Measurements from ENCODE around the gene EPAS1.

The EPAS1 gene

DNA sequence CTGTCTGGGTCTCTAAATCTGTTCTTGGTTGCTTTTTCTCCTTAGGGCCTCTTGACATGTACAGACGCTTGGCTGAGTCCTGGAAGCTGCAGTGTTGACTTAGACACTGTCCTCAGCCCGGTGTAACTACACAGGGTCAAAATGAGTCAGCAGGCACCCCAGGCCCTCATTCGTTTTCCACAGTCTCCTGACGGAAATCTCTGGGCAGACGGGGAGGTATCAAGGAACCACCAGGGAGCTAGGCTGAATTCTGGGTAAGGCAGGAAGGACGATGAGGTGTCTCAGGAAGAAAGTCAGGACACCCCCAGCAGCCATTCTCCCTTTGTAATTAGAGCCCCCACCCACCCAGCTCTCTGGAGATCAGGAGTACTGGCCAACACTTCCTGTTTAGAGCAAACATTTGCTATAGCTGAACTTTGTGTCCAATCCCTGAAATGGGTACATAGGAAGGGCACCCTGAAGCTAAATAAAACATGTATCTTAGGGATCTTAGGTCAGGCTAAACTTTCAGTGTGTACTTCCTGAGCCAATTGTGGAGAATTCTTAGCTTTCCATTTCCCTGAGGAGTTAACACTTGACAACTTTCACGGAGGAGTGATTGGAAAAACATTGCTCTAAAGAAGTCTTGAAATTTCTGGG, 23.9 kb upstream of the EPAS1 start:
- in situ Hi-C loops (cut with MboI; ENCODE audit: low sequenced_read_pairs): no loop called here

DNA sequence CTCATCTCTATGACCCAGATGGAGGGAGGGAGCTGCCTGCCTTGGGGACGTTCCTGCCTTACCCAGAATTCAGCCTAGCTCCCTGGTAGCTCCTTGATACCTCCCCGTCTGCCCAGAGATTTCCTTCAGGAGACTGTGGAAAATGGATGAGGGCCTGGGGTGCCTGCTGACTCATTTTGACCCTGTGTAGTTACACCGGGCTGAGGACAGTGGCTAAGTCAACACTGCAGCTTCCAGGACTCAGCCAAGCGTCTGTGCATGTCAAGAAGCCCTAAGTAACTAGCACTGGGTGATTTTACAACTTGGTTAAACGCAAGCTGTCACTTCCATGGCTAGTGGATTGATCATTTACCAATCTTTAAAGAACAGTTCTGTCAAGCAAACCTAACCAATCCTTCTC, 23.3 kb upstream of the EPAS1 start:
- in situ Hi-C loops (cut with MboI; ENCODE audit: low sequenced_read_pairs): no loop called here

- in situ Hi-C loops (cut with MboI; ENCODE audit: low sequenced_read_pairs): no loop called here
These were observed 22.6 kb upstream of the EPAS1 start for GRCh38 chr2:46274586-46274985.

- in situ Hi-C loops (cut with MboI; ENCODE audit: low sequenced_read_pairs): no loop called here
These were observed 21.2 kb upstream of the EPAS1 start for GRCh38 chr2:46275995-46276394.

GRCh38 chr2:46276642-46277041, 20.6 kb upstream of the EPAS1 start:
- in situ Hi-C loops (cut with MboI; ENCODE audit: low sequenced_read_pairs): no loop called here

GRCh38 chr2:46277431-46278190, 19.6 kb upstream of the EPAS1 start:
- in situ Hi-C loops (cut with MboI; ENCODE audit: low sequenced_read_pairs): no loop called here

GRCh38 chr2:46278952-46279351, 18.3 kb upstream of the EPAS1 start:
- in situ Hi-C loops (cut with MboI; ENCODE audit: low sequenced_read_pairs): no loop called here

DNA sequence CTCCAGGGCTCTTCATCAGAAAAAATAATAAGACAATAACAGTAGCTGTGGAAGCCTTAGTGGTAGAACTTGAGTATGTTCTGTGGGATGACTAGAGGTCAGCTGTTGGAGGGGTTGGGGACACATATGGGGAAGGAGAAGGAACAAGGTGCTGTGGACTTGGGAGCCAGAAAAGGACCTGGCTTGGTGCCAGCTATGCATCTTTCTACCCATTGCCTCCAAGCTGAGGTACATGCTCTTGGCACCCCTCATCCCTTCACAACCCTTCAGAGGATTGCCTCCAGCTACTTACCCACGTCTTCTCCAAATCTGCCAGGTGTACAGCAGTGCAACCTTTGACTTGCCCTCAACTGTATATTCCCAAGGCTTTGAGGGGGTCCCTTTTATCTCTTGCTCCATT, 15.3 kb upstream of the EPAS1 start:
- in situ Hi-C loops (cut with MboI; ENCODE audit: low sequenced_read_pairs): no loop called here

DNA sequence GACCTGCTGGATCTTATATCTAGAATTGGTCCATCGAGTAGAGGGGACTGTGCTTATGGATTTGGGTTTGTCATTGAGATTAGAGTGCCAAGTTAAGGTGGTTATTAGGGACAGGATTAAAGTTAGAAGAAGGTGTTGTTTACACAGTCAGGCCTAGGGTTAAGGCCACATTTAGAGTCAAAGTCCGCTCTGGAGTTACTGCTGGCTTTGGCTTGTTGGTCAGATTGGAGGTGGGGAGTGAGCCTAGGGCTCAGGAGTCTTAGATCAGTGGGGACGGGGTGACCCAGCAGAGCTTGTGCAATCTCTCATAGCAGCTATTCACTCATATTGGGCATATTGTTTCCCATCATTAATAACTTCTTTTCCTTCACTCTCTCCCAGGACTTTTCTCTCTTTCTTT, 13.5 kb upstream of the EPAS1 start:
- in situ Hi-C loops (cut with MboI; ENCODE audit: low sequenced_read_pairs): no loop called here

DNA sequence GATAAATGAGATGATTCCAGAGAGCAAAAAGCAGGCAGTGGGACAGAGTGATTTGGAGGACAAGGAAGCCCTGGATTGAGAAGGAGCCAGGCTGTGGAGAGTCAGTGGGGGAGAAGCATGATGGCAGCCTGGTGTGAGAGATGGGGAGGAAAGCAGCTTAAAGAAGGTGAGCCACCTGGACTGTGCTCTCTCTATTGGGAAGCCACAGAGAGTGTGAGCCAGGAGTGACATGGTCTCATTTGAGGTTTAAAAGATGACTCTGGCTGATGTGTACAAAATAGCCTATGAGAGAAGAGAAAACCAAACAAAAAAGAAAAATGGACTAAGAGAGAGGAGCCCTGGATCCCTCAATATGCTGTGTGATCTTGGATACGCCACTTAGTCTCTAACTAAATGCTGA, 12.9 kb upstream of the EPAS1 start:
- in situ Hi-C loops (cut with MboI; ENCODE audit: low sequenced_read_pairs): no loop called here

DNA sequence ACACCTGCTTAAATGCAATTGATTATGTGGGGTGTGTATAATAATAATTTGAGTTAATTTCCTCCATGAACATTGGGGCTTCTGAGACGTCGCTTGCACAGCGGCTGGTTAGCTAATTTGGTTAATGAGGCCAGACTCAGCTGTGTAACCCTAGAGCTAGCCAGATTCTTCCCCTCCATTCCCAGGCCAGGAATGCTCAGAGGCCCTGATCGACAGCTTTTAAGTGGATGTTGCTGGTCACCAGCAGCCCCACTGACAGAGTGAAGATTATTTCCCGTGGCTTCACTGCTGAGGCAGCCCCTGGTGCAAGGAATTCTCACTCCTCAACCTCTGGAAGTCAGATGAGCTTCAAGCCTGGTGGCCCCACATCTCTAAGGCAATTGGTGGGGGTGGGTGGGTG, 12.4 kb upstream of the EPAS1 start:
- in situ Hi-C loops (cut with MboI; ENCODE audit: low sequenced_read_pairs): no loop called here

- in situ Hi-C loops (cut with MboI; ENCODE audit: low sequenced_read_pairs): no loop called here
These were observed 10.5 kb upstream of the EPAS1 start for GRCh38 chr2:46286715-46287114.

GRCh38 chr2:46290078-46290477, 7.1 kb upstream of the EPAS1 start:
- in situ Hi-C loops (cut with MboI; ENCODE audit: low sequenced_read_pairs): no loop called here

DNA sequence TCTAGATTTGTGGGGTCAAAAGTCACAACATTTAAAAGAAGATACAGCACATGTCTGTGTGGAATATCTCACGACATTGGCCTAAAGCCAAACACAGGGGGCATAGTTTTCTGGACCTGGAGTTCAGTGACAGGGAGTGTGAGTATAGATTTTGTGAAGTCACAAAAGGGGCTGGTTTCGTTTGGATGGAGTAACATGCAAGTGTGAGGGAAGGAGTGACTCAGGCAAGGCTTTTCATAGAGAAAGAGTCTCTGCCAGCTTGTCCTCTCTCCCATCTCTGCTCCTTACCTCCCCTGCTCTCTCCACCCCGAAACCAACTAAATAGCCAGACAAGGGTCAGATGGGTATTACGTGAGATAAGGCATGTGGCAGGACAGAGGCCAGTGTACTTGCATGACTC, 3.7 kb upstream of the EPAS1 start:
- in situ Hi-C loops (cut with MboI; ENCODE audit: low sequenced_read_pairs): no loop called here

DNA sequence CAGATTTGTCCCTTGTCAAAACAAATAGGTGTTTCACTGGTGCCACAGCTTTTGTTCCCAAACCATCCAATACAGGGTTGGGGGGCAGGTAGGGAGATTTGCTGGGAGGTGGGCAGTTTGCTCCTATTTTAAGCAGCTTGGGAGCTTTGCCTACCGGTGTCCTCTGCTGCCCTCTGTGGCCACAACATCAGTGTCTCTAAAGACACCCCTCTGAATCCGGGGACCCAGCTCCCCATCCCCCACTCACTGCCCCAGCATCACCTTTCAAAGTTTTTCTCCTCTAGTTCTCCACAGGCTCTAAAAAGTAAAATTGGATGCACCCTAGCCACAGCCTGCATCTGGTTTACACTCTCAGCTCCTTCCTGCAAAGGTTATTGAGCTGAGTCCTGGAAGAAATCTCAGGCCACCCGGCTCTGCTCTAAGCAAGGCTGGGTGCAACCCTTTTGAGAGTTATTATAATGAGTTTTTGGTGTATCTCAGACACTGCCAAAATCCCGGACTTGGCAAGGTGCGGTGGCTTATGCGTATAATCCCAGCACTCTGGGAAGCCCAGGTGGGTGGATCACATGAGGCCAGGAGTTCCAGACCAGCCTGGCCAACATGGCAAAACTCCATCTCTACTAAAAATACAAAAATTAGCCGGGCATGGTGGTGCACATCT, 2.9 kb upstream of the EPAS1 start:
- in situ Hi-C loops (cut with MboI; ENCODE audit: low sequenced_read_pairs): no loop called here

- in situ Hi-C loops (cut with MboI; ENCODE audit: low sequenced_read_pairs): no loop called here
These were observed 879 bp upstream of the EPAS1 start for GRCh38 chr2:46296216-46296839.

- in situ Hi-C loops (cut with MboI; ENCODE audit: low sequenced_read_pairs): no loop called here
These were observed 502 bp downstream of the EPAS1 start for GRCh38 chr2:46297546-46298271.

GRCh38 chr2:46298272-46298521, 990 bp downstream of the EPAS1 start:
- in situ Hi-C loops (cut with MboI; ENCODE audit: low sequenced_read_pairs): no loop called here

GRCh38 chr2:46298522-46299353, 1.5 kb downstream of the EPAS1 start:
- in situ Hi-C loops (cut with MboI; ENCODE audit: low sequenced_read_pairs): no loop called here

Measured in HL-60/S4 treated with retinoic acid at 250 ng/mL for 4 days and 3 days (cell line).